Pancreas (tissue), 10 donors: ENCODE measurements around the gene TMEM255B. TPM values are rescaled to one million over a fixed set of nuclear protein-coding genes. Genes with fewer than 3 reads are reported as not detected.

Experiments used
- ATAC-seq, 4 donors: fragments of 200-7000 bp; cut with Tn5 transposase; one replicate each; pipeline versions ENCODE4 v1.8.0 to v1.9.1; 2020; ENCODE audit warnings: mild to moderate bottlenecking in 4 of 4, moderate library complexity in 4 of 4
- DNase-seq, 6 donors: peaks; one replicate each; pipeline ENCODE4 v3.0.0-alpha.2; 2020
- FAIRE-seq: peaks from 2 replicates; lab custom pipeline; 2012; peaks lifted over from hg19 to GRCh38; lab: Jason Lieb, UNC
- H3K27ac ChIP-seq, 4 donors: fragments of 200-600 bp; sonication (generic); 1 replicate in 3 of 4; 2 replicates in 1 of 4; pipeline versions ENCODE4 v1.5.0 to v1.8.0; 2020
- H3K27me3 ChIP-seq, 4 donors: fragments of 200-600 bp; one replicate each; pipeline ENCODE4 v1.8.0; 2021
- H3K36me3 ChIP-seq, 3 donors: fragments of 200-600 bp; sonication (generic) in 1 of 3; one replicate each; pipeline versions ENCODE4 v1.5.0 to v1.8.0; 2020 to 2021
- H3K4me1 ChIP-seq, 3 donors: fragments of 200-600 bp; one replicate each; pipeline ENCODE4 v1.8.0; 2021
- H3K4me3 ChIP-seq, 4 donors: fragments of 200-600 bp; sonication (generic) in 2 of 4; one replicate each; pipeline versions ENCODE4 v1.5.0 to v1.8.0; 2020 to 2021
- H3K9me3 ChIP-seq, 4 donors: fragments of 200-600 bp; one replicate each; pipeline ENCODE4 v1.8.0; 2021
- CTCF ChIP-seq, 4 donors: fragments of 200-600 bp; sonication (generic) in 3 of 4; IDR thresholded peaks; one replicate each; pipeline versions ENCODE4 v1.5.0 to v1.8.0; 2021; ENCODE audit warnings: antibody characterized with exemption in 4 of 4
- WGBS, 2 donors: extraction: QIAGEN DNeasy Blood & Tissue Kit; methylation state at CpG; one replicate each; pipeline ENCODE4 v1.1.7; 2013; 5-methylcytosine and 5-hydroxymethylcytosine counted together
- intact Hi-C, 3 donors: fragments of 100-400 bp; cut with DNase I; formaldehyde crosslinking; loops; one replicate each; pipeline versions ENCODE4 v1.11.1 to v1.14.2; 2022
- polyA plus RNA-seq, 2 donors: library from polyadenylated mRNA; stranded (reverse); fragments of 200-250 nt; gene quantifications; one replicate each; pipeline ENCODE4 v1.2.3, GENCODE V29; 2013
- total RNA-seq, 6 donors: library from RNA; stranded (reverse); fragmentation: NEBNext Ultra II Directional in 4 of 6; extraction: Animal tissue kit (Norgen Biotek cat#: 25700) in 4 of 6; gene quantifications; one replicate each; pipeline versions ENCODE4 v1.2.1 to v1.2.4, GENCODE V29; 2021 to 2023
- donor health status: healthy with polysubstance abuse.
- donor health status: DM: no; HTN: no; CAD: no; lungs with moderate emphysema.
- donor health status: DM: no; HTN: no; CAD: no.
- donor health status: control.
- donor health status: control.
- donor health status: Bipolar disorder and iron deficiency.
- donor health status: DM: yes; HTN: yes; CAD: no.
- donor health status: DM: no; HTN: no; CAD: no.
- donor health status: DM: no; HTN: no; CAD: no.
- donor health status: DM: yes; HTN: yes; CAD: no.

The TMEM255B gene
- total and polyA plus RNA-seq, 8 donors, result 1.8 to 17.9 (median 4.4) TPM

GRCh38 chr13:113820813-113821651, 62.0 kb downstream of the TMEM255B start:
- peak in 3 of 4 donors; percentile 17 to 33 (median 29) for ATAC-seq
- no peak overlapping the region for H3K27ac ChIP-seq
- intact Hi-C loops, result loop anchor here in 1 of 3 donors (10.0 kb wide), 1 partner anchor 114 kb away; no protein-coding TSS in a partner anchor
- WGBS, 2 donors, result 72 to 76% methylated on average over 54 of the region's 54 CpGs
- FAIRE-seq, result no peak
- no peak for TF ChIP-seq CTCF (IDR thresholded peaks at IDR 0.05)
- DNase-seq, result peak in 2 of 6 donors; percentile 34 to 77
- H3K9me3 ChIP-seq, result no peaks in the 10 kb centered on the region
- peaks cover 0 to 21% (median 6%) of the 10 kb centered on the region in 3 donors for H3K36me3 ChIP-seq
- no peaks in the 10 kb centered on the region for H3K27me3 ChIP-seq
- H3K4me3 ChIP-seq, result no peak overlapping the region
- H3K4me1 ChIP-seq, result peaks cover 0 to 4% (median 0%) of the 10 kb centered on the region in 3 donors

- no peaks in the 10 kb centered on the region for H3K9me3 ChIP-seq
- DNase-seq (no peak), FAIRE-seq (no peak), ATAC-seq (no peak)
- WGBS, 2 donors, result 90 to 91% methylated on average over 24 of the region's 24 CpGs
- H3K4me1 ChIP-seq, result peaks cover 0 to under 1% (median 0%) of the 10 kb centered on the region in 3 donors
- no peaks in the 10 kb centered on the region for H3K27me3 ChIP-seq
- no peak for TF ChIP-seq CTCF (IDR thresholded peaks at IDR 0.05)
- H3K36me3 ChIP-seq, result peaks cover 0 to 21% (median 6%) of the 10 kb centered on the region in 3 donors
- no peak overlapping the region for H3K4me3 ChIP-seq
- H3K27ac ChIP-seq, result no peak overlapping the region
- intact Hi-C loops, result loop anchor here in 1 of 3 donors (10.0 kb wide), 1 partner anchor 113 kb away; no protein-coding TSS in a partner anchor
Observed at GRCh38 chr13:113821847-113822246, 62.8 kb downstream of the TMEM255B start.

GRCh38 chr13:113822266-113822665, 63.2 kb downstream of the TMEM255B start:
- Histone ChIP-seq H3K27ac (no peak overlapping the region), H3K36me3 (peaks cover 0 to 22% (median 6%) of the 10 kb centered on the region in 3 donors), H3K4me1 (no peaks in the 10 kb centered on the region), H3K4me3 (no peak overlapping the region), H3K27me3 (no peaks in the 10 kb centered on the region), H3K9me3 (no peaks in the 10 kb centered on the region)
- 92 to 97% methylated on average over 12 of the region's 12 CpGs for WGBS, 2 donors
- no peak for FAIRE-seq
- intact Hi-C loops, result loop anchor here in 1 of 3 donors (10.0 kb wide), 1 partner anchor 113 kb away; no protein-coding TSS in a partner anchor
- peak in 1 of 6 donors; percentile 77 for DNase-seq
- no peak for TF ChIP-seq CTCF (IDR thresholded peaks at IDR 0.05)
- ATAC-seq, result no peak

- intact Hi-C loops, result loop anchor here in 1 of 3 donors (10.0 kb wide), 1 partner anchor 112 kb away; no protein-coding TSS in a partner anchor
- H3K27me3 ChIP-seq, result no peaks in the 10 kb centered on the region
- no peak overlapping the region for H3K27ac ChIP-seq
- 81 to 91% methylated on average over 45 of the region's 45 CpGs for WGBS, 2 donors
- H3K4me1 ChIP-seq, result no peaks in the 10 kb centered on the region
- FAIRE-seq (no peak), DNase-seq (peak in 1 of 6 donors; percentile 67), ATAC-seq (no peak)
- no peaks in the 10 kb centered on the region for H3K9me3 ChIP-seq
- H3K4me3 ChIP-seq, result no peak overlapping the region
- TF ChIP-seq CTCF (IDR thresholded peaks at IDR 0.05), result no peak
- H3K36me3 ChIP-seq, result peaks cover 0 to 24% (median 6%) of the 10 kb centered on the region in 3 donors
Observed at GRCh38 chr13:113822956-113823744, 64.1 kb downstream of the TMEM255B start.
